ENCODE data around the gene USP47. TPM values are rescaled to one million over a fixed set of nuclear protein-coding genes. Genes with fewer than 3 reads are reported as not detected.

The USP47 gene
- total RNA-seq, 1 experiment from 2014 or later = 45.9 TPM

DNA sequence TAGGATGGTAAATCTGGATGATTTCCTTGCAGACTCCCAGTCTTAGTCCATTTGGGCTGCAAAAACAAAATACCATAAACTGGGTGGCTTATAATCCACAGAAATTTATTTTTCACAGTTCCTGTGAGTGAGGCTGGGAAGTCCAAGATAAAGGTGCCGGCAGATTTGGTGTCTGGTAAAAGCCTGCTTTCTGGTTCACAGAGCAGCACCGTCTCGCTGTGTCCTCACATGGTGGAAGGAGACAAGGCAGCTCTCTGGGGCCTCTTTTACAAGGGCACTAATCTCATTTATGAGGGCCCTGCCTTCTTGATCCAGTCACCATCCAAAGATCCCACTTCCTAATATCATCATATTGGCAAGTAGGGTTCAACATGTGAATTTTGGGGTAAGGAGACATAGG is 8.9 kb downstream of the USP47 start:
- peaks cover 24% of the 10 kb centered on the region for H3K4me1 ChIP-seq (ENCODE audit: insufficient read depth, low read length, poor library complexity, severe bottlenecking)
- ChIA-PET POLR2A (ENCODE audit: low non-redundant PET) (no interaction called here), CTCF (no interaction called here)
- H3K27me3 ChIP-seq (replicated peaks; ENCODE audit: insufficient read depth, low read depth, low read length, poor library complexity) = no peaks in the 10 kb centered on the region
- H3K36me3 ChIP-seq (ENCODE audit: insufficient read depth, low read length, poor library complexity, severe bottlenecking) = no peaks in the 10 kb centered on the region
- DNase-seq (ENCODE audit: low spot score) = no peak
- no peak for TF ChIP-seq EZH2 (IDR thresholded peaks at IDR 0.05; ENCODE audit: borderline replicate concordance, low read depth, low read length, poor library complexity, severe bottlenecking)
- H3K9me3 ChIP-seq (ENCODE audit: low read depth, low read length, poor library complexity, severe bottlenecking) = no peaks in the 10 kb centered on the region
- BruUV-seq (replicated peaks) = no TSS peak
- peak overlapping the region; percentile 28 for H3K27ac ChIP-seq (ENCODE audit: low read depth, low read length, poor library complexity, severe bottlenecking)
- intact Hi-C loops (cut with micrococcal nuclease; ENCODE audit: unreplicated experiment) = no loop called here
- H3K4me3 ChIP-seq (ENCODE audit: low read depth, low read length, poor library complexity, severe bottlenecking) = no peak overlapping the region

DNA sequence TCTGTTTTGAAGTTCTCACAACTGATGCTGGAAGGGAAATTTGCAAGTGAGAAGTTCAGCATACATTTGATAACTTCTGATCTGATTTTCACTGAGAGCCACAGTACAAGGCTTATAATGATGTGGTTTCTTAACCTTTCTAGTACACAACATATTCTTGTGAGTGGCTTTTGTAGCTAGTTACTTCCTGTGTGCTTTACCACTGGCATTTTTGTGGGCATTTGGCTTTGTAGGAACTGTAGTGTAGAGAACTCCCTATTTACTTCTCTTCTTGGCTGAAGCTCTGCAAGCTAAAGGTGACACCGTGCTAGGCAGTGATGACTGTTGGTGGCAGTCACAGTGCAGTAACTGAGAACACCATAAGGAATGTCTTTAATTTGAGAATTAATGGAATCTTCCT is 14.9 kb downstream of the USP47 start:
- Histone ChIP-seq H3K27me3 (replicated peaks; ENCODE audit: insufficient read depth, low read depth, low read length, poor library complexity) (no peaks in the 10 kb centered on the region), H3K27ac (ENCODE audit: low read depth, low read length, poor library complexity, severe bottlenecking) (no peak overlapping the region), H3K4me1 (ENCODE audit: insufficient read depth, low read length, poor library complexity, severe bottlenecking) (peaks cover 7% of the 10 kb centered on the region), H3K4me3 (ENCODE audit: low read depth, low read length, poor library complexity, severe bottlenecking) (no peak overlapping the region), H3K9me3 (ENCODE audit: low read depth, low read length, poor library complexity, severe bottlenecking) (no peaks in the 10 kb centered on the region), H3K36me3 (ENCODE audit: insufficient read depth, low read length, poor library complexity, severe bottlenecking) (no peaks in the 10 kb centered on the region)
- no peak for DNase-seq (ENCODE audit: low spot score)
- intact Hi-C loops (cut with micrococcal nuclease; ENCODE audit: unreplicated experiment) = no loop called here
- ChIA-PET CTCF (no interaction called here), POLR2A (ENCODE audit: low non-redundant PET) (no interaction called here)
- no peak for TF ChIP-seq EZH2 (IDR thresholded peaks at IDR 0.05; ENCODE audit: borderline replicate concordance, low read depth, low read length, poor library complexity, severe bottlenecking)
- TF ChIP-seq, protein P1, sequence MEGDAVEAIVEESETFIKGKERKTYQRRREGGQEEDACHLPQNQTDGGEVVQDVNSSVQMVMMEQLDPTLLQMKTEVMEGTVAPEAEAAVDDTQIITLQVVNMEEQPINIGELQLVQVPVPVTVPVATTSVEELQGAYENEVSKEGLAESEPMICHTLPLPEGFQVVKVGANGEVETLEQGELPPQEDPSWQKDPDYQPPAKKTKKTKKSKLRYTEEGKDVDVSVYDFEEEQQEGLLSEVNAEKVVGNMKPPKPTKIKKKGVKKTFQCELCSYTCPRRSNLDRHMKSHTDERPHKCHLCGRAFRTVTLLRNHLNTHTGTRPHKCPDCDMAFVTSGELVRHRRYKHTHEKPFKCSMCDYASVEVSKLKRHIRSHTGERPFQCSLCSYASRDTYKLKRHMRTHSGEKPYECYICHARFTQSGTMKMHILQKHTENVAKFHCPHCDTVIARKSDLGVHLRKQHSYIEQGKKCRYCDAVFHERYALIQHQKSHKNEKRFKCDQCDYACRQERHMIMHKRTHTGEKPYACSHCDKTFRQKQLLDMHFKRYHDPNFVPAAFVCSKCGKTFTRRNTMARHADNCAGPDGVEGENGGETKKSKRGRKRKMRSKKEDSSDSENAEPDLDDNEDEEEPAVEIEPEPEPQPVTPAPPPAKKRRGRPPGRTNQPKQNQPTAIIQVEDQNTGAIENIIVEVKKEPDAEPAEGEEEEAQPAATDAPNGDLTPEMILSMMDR (conservative IDR thresholded peaks at IDR 0.05; ENCODE audit: low read depth, low read length) = no peak
- BruUV-seq (replicated peaks) = no TSS peak

DNA sequence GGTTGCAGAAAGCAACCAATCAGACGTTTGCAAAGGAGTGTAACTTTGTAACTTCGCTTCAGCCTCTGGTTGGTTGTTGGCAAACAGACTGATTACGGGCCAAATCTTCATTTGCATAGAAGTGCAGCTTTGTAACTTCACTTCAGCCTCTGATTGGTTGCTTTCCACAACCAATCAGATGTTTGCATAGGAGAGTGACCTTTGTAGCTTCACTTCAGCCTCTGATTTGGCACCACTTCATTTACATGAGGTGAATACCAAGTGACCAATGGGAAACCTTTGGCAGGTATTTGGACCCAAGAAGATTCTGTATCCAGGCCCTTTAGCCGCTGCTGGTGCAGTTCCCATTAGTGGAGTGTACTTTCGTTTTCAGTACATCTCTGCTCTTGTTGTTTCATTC is 16.0 kb downstream of the USP47 start:
- no peak for DNase-seq (ENCODE audit: low spot score)
- no TSS peak for BruUV-seq (replicated peaks)
- H3K36me3 ChIP-seq (ENCODE audit: insufficient read depth, low read length, poor library complexity, severe bottlenecking) = no peaks in the 10 kb centered on the region
- H3K27ac ChIP-seq (ENCODE audit: low read depth, low read length, poor library complexity, severe bottlenecking) = no peak overlapping the region
- H3K9me3 ChIP-seq (ENCODE audit: low read depth, low read length, poor library complexity, severe bottlenecking) = no peaks in the 10 kb centered on the region
- POLR2A ChIA-PET (ENCODE audit: low non-redundant PET) = no interaction called here
- H3K4me1 ChIP-seq (ENCODE audit: insufficient read depth, low read length, poor library complexity, severe bottlenecking) = peaks cover 7% of the 10 kb centered on the region
- H3K27me3 ChIP-seq (replicated peaks; ENCODE audit: insufficient read depth, low read depth, low read length, poor library complexity) = no peaks in the 10 kb centered on the region
- TF ChIP-seq, protein P1 (conservative IDR thresholded peaks at IDR 0.05; ENCODE audit: low read depth, low read length) = no peak
- no peak for TF ChIP-seq EZH2 (IDR thresholded peaks at IDR 0.05; ENCODE audit: borderline replicate concordance, low read depth, low read length, poor library complexity, severe bottlenecking)
- no peak overlapping the region for H3K4me3 ChIP-seq (ENCODE audit: low read depth, low read length, poor library complexity, severe bottlenecking)
- intact Hi-C loops (cut with micrococcal nuclease; ENCODE audit: unreplicated experiment) = no loop called here
- CTCF ChIA-PET = no interaction called here

DNA sequence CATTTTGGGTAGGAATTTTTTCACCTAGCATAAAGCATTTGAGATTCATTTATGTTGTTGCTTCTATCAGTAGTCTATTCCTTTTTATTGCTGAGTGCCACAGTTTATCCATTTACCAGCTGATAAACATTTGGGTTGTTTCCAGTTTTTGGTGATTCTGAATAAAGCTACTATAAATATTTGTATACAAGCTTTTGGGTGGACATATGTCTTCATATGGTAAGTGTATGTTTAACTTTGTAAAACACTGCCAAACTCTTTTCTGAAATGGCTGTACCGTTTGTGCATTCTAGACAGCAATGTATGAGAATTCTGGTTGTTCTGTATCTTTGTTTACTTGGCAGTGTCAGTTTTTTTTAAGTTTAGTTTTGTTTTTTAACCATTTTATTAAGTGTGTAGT is 16.9 kb downstream of the USP47 start:
- peaks cover 7% of the 10 kb centered on the region for H3K4me1 ChIP-seq (ENCODE audit: insufficient read depth, low read length, poor library complexity, severe bottlenecking)
- H3K9me3 ChIP-seq (ENCODE audit: low read depth, low read length, poor library complexity, severe bottlenecking) = no peaks in the 10 kb centered on the region
- no peak for DNase-seq (ENCODE audit: low spot score)
- no peaks in the 10 kb centered on the region for H3K36me3 ChIP-seq (ENCODE audit: insufficient read depth, low read length, poor library complexity, severe bottlenecking)
- ChIA-PET CTCF (interaction anchor here (0.6 kb wide), 1 partner anchor 33 kb away, joined by 4 read pairs; no protein-coding TSS in a partner anchor), POLR2A (ENCODE audit: low non-redundant PET) (no interaction called here)
- H3K27me3 ChIP-seq (replicated peaks; ENCODE audit: insufficient read depth, low read depth, low read length, poor library complexity) = no peaks in the 10 kb centered on the region
- intact Hi-C loops (cut with micrococcal nuclease; ENCODE audit: unreplicated experiment) = no loop called here
- BruUV-seq (replicated peaks) = no TSS peak
- H3K27ac ChIP-seq (ENCODE audit: low read depth, low read length, poor library complexity, severe bottlenecking) = no peak overlapping the region
- H3K4me3 ChIP-seq (ENCODE audit: low read depth, low read length, poor library complexity, severe bottlenecking) = no peak overlapping the region
- no peak for TF ChIP-seq EZH2 (IDR thresholded peaks at IDR 0.05; ENCODE audit: borderline replicate concordance, low read depth, low read length, poor library complexity, severe bottlenecking)
